ENCODE measurements around the gene EPHA3. TPM values are rescaled to one million over a fixed set of nuclear protein-coding genes. Genes with fewer than 3 reads are reported as not detected.

Gene EPHA3
- total and polyA plus RNA-seq, 2 of the 4 experiments (the other 2 are of a cell fraction), result 0.10 to 0.18 TPM

- intact Hi-C loops (cut with micrococcal nuclease), result no loop called here
- DNase-seq (no peak), ATAC-seq (ENCODE audit: low read depth) (no peak)
- no peak overlapping the region for H3K56ac ChIP-seq (ENCODE audit: extremely low read depth, insufficient read depth, low read length)
- no peak overlapping the region for H3K27ac ChIP-seq (ENCODE audit: insufficient read depth, low read length)
- POLR2A ChIA-PET (ENCODE audit: unreplicated experiment), result no interaction called here
- no peak overlapping the region for H2BK5ac ChIP-seq (ENCODE audit: low read depth, low read length, poor library complexity, severe bottlenecking)
- BruUV-seq (replicated peaks), result no TSS peak
- no peak overlapping the region for H3K4me2 ChIP-seq (ENCODE audit: low read depth, low read length)
- dilution Hi-C loops (cut with HindIII; ENCODE audit: low sequenced_read_pairs, unreplicated experiment), result no loop called here
- H3K4ac ChIP-seq (ENCODE audit: low read depth, low read length), result no peak overlapping the region
- no peak overlapping the region for H4K5ac ChIP-seq (ENCODE audit: low read depth, low read length)
- no peaks in the 10 kb centered on the region for H3K27me3 ChIP-seq (ENCODE audit: control insufficient read depth, insufficient read depth, low read length)
- H2AK9ac ChIP-seq (replicated peaks; ENCODE audit: low read depth, low read length, poor library complexity), result no peak overlapping the region
- CTCF ChIA-PET, result no interaction called here
- no peak overlapping the region for H3K9ac ChIP-seq (ENCODE audit: low read depth, low read length)
- no peaks in the 10 kb centered on the region for H3K79me1 ChIP-seq (ENCODE audit: low read depth in 1 of 2, low read length in 2 of 2)
- H4K8ac ChIP-seq (ENCODE audit: low read depth in 2 of 2, low read length in 2 of 2), result no peak overlapping the region
- no CpG with 5 or more reads among the region's 3 CpGs for WGBS, 2 experiments (ENCODE audit: extremely low coverage in 2 of 2, insufficient read length in 1 of 2)
- no peak overlapping the region for H3K23ac ChIP-seq (ENCODE audit: low read depth, low read length)
- H3K9me1 ChIP-seq (ENCODE audit: insufficient read depth, low read length), result no peaks in the 10 kb centered on the region
- H3K9me3 ChIP-seq (ENCODE audit: control insufficient read depth, insufficient read depth, low read length), result no peaks in the 10 kb centered on the region
- H2BK15ac ChIP-seq (ENCODE audit: low read depth, low read length), result no peak overlapping the region
- H2BK20ac ChIP-seq (ENCODE audit: low read depth, low read length), result no peak overlapping the region
- no peak overlapping the region for H2BK120ac ChIP-seq (ENCODE audit: low read depth, low read length)
- no peak overlapping the region for H3K14ac ChIP-seq (replicated peaks; ENCODE audit: low read depth, low read length)
- H2AFZ ChIP-seq (replicated peaks; ENCODE audit: low read length, poor library complexity), result no peak overlapping the region
- no peak overlapping the region for H2AK5ac ChIP-seq (ENCODE audit: low read depth, low read length)
- in situ Hi-C loops (cut with MboI; ENCODE audit: low sequenced_read_pairs), result no loop called here
- H3K4me3 ChIP-seq (ENCODE audit: insufficient read depth, low read depth, low read length), result no peak overlapping the region
- no peak overlapping the region for H4K91ac ChIP-seq (ENCODE audit: insufficient read depth, low read depth, low read length)
- no peaks in the 10 kb centered on the region for H3K4me1 ChIP-seq (ENCODE audit: control insufficient read depth, insufficient read depth, low read length)
- no peaks in the 10 kb centered on the region for H4K20me1 ChIP-seq (ENCODE audit: insufficient read depth, low read length)
- no peak overlapping the region for H3K18ac ChIP-seq (ENCODE audit: low read depth, low read length)
- TF ChIP-seq CTCF (conservative IDR thresholded peaks at IDR 0.05; ENCODE audit: low read depth, low read length), result no peak
- no peaks in the 10 kb centered on the region for H3K36me3 ChIP-seq (ENCODE audit: control insufficient read depth, insufficient read depth, low read length)
Observed at GRCh38 chr3:89411201-89411600, 303.8 kb downstream of the EPHA3 start.
